Posterior cingulate gyrus (tissue), 11 donors: ENCODE data around the gene UGT1A6.

Source experiments
- DNase-seq, 10 donors: peaks; one replicate each; pipeline versions ENCODE4 v3.0.0 to v3.0.0-alpha.2; 2020 to 2021; ENCODE audit warnings: mixed read lengths in 3 of 10
- intact Hi-C: fragments of 100-400 bp; cut with DNase I; formaldehyde crosslinking; loops from one replicate; pipeline ENCODE4 v1.15.1; 2023

Gene UGT1A6

GRCh38 chr2:233816771-233817170, 124.1 kb downstream of the UGT1A6 start:
- intact Hi-C loops: no loop called here
- DNase-seq: peak in 2 of 10 donors; percentile 16 to 51

- intact Hi-C loops: no loop called here
- DNase-seq: peak in 1 of 10 donors; percentile 72
Measured at GRCh38 chr2:233817361-233817911, 124.7 kb downstream of the UGT1A6 start.

GRCh38 chr2:233817995-233818638, 125.4 kb downstream of the UGT1A6 start:
- intact Hi-C loops: no loop called here

GRCh38 chr2:233818639-233819621, 126.2 kb downstream of the UGT1A6 start:
- intact Hi-C loops: no loop called here
- peak in 2 of 10 donors; percentile 1 to 31 for DNase-seq

More at GRCh38 chr2:233817995-233818638, 125.4 kb downstream of the UGT1A6 start:
- peak in 2 of 10 donors; percentile 11 to 80 for DNase-seq

GRCh38 chr2:233819884-233820773, 127.4 kb downstream of the UGT1A6 start:
- peak in 2 of 10 donors; percentile 7 to 78 for DNase-seq
- intact Hi-C loops: no loop called here

GRCh38 chr2:233820774-233821105, 128.1 kb downstream of the UGT1A6 start:
- DNase-seq: peak in 1 of 10 donors; percentile 57
- intact Hi-C loops: no loop called here

- intact Hi-C loops: no loop called here
Measured at GRCh38 chr2:233821196-233821595, 128.5 kb downstream of the UGT1A6 start.

GRCh38 chr2:233821709-233822100, 129.0 kb downstream of the UGT1A6 start:
- DNase-seq: peak in 2 of 10 donors; percentile 5 to 49
- intact Hi-C loops: no loop called here

More at GRCh38 chr2:233821196-233821595, 128.5 kb downstream of the UGT1A6 start:
- peak in 1 of 10 donors; percentile 22 for DNase-seq

- intact Hi-C loops: no loop called here
- DNase-seq: peak in 3 of 10 donors; percentile 4 to 81 (median 8)
Measured at GRCh38 chr2:233822101-233822771, 129.5 kb downstream of the UGT1A6 start.
